HG03342 (cell line): Measurements from ENCODE around the gene MSL3.

Experiments used
- ATAC-seq: cut with Tn5 transposase; IDR thresholded peaks from one replicate; pipeline ENCODE4 v1.9.1; 2021; ENCODE audit warnings: mild to moderate bottlenecking, moderate library complexity; ENCODE audit not compliant: unreplicated experiment

MSL3 gene

DNA sequence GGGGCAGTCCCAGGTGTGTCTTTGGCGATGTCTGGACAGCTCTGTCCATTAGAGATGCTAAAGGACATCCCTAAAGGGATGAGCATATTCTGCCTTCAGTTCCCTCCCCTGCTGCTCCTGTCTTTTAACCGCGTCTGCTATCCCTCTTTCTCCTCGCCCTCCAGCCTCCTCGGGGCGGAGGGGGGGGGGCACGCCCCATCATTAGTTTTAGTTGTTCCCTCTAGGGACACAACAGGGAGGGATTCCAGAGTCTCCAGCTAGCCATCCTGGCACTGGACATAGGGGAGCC lies 1.1 kb downstream of the MSL3 start:
- no peak for ATAC-seq

DNA sequence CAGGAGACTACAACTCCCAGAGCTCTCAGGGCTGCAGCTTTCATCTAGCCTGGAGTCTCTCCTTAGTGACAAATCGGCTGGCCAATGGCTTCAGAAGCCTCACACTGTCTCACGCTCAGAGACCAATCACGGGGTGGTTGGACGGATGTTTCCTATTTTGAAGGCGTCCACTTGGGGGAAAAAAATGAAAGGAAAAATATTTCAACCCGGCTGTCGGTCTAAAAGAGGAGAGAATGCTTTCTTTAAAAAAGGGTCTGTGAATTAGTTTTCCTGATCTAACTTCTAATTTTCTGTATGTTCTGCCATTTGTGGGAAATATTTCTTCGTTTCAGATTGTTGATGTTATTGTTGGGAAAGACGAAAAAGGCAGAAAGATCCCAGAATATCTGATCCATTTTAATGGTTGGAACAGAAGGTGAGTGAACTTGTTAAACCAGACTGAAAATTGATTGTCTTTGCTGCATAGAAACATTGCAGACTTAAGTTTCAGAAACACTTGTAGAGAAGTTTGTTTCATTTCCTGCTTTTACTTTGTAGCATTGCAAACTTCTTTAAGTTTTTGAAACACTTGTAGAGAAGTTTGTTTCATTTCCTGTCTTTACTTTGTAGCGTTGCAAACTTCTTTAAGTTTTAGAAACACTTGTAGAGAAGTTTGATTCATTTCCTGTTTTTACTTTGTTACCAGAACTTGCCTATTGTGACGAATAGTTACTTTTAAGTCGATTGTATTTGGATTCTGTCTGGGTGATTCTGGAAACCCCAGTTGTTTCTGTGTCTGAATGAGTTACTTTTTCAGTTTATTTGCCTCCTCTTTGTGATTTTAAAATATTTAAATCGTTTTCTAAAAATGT lies 1.6 kb downstream of the MSL3 start:
- peak; percentile 69 for ATAC-seq

DNA sequence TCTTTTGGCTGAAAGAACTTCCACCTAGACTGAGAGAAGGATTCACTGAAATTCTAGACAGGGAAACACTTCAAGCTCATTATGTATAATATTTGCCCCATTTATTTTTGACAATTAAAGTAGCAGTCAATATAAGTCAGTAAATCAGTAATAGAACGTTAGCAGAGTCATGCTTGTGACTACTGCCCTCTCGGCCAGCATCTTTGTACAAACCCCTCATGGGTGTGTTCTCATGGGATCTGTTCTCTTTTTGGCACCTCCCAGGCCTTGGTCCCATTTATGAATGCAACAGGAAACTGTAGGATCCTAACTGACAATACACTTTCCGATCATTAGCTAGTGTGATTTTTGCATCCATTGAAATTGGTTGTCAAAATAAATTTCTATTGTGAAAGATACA lies 2.9 kb downstream of the MSL3 start:
- ATAC-seq: no peak

DNA sequence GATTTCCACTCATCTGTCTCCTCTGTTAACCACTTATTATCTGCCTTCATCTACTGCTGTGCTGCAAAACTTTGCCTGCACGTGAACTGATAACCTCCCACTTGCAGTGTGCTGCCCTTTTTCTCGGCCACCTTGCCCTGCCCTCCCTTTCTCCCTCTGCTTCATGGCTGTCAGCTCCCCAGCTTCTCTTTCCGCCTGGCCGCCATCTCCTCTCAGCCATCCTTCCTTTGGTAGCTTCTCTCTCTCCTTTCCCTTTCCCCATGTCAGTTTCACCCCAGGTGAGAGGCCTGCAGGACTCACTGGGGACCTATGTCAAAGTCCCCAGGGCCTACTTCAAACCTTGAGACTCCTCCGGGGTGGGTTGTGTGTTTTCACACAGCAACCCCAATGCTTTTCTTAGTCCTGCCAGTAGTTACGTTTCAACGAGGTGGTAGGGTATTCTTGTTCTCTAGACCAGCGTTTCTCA lies 6.6 kb downstream of the MSL3 start:
- ATAC-seq: no peak

DNA sequence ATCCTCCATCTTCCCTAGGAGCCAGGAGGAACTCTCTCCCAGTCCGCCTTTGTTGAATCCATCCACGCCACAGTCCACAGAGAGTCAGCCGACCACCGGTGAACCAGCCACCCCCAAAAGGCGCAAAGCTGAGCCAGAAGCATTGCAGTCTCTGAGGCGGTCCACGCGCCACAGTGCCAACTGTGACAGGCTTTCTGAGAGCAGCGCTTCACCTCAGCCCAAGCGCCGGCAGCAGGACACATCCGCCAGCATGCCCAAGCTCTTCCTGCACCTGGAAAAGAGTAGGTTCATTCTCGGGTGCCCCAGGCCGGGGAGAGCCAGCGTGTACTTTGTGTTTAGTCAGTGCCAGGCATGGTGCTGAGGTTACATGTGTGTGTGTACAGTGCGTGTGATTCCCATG lies 7.4 kb downstream of the MSL3 start:
- ATAC-seq: no peak

DNA sequence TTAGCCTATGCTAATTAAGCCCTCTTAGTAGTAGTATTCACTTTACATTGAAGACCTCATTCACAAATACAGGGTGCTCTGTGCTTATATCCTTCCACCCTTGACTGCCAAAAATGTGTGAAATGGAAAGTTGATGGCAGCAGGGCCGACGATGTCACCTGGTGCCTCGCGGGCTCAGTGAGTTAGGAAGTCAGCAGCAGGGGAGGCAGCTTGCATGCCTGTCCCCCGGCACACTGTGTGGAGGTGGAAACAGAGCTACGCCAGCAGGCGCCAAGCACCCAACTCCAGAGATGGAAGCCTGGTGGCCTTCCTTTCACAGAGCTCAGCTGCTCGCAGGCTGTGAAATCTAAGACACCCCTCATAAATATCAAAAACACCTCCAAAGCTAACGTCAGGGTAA lies 8.4 kb downstream of the MSL3 start:
- no peak for ATAC-seq

DNA sequence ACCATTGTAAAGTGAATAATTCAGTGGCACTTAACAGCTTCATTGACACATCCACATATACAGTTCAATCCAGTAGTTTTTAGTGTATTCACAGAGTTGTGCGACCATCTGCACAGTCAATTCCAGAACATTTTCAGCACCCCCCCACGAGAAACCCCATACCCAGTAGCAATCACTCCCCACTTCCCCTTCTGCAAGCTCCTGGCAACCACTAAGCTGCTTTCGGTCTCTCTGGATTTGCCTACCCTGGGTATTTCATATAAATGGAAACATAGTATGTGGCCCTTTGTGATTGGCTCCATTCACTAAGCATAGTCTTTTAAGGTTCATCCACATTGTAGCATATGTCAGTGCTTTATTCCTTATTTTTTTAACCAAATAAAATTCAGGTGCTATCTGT lies 10.0 kb downstream of the MSL3 start:
- ATAC-seq: peak; percentile 80

DNA sequence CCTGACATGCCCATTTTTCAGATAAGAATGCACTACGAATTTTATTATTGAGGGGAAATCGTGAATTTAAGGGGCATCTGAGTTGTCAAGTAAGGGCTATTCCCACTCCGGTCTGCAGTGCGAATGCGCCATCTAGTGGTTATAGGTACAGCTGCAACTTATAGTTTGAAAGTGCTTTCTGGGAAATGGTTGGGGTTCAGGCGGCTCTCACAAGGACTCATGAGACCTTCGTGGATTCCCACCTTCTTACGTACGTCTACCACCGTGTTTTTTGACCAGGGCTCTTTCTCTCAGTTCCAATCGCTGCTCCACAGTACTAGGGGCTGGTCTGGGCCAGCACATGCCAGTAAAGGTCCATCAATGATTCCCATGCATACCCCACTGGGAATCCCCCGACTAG lies 12.3 kb downstream of the MSL3 start:
- ATAC-seq: peak; percentile 65

DNA sequence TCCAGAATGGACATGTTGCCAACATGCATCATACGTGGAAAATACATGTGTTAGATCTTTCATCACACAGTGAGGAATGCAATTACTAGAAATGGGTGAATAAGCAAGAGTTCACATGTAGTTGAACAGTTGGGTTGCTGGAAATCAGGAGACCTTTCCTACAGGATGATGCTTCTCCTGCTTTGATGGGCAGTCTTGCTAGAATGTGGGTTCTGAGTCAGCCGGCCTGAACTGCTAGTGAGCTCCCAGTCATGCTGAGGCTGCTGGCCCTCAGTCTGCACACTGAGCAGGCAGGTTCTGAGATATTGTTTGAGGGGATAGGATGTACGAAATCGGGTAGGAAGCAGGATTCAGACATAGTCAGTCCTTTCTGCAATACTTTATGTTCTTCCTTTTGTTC lies 20.2 kb downstream of the MSL3 start:
- ATAC-seq: no peak

DNA sequence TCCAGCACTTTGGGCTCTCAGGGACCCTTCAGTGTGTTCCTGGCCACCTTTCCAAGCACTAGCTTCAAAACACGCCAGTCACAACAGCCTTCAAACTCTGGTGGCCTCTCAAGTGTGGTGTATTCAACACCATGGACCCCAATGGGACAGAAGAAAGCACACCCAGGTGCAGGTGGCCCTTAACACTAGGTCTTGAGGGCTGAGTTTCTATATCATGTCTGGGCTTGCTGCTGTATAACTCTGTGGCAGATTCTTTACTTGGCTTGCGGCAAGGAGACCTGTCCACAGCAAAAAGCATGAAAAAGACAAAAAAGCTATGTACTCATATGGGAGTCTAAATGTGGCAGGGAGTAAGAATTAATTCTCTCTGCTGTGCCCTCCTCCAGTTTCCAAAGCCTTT lies 23.1 kb downstream of the MSL3 start:
- no peak for ATAC-seq

DNA sequence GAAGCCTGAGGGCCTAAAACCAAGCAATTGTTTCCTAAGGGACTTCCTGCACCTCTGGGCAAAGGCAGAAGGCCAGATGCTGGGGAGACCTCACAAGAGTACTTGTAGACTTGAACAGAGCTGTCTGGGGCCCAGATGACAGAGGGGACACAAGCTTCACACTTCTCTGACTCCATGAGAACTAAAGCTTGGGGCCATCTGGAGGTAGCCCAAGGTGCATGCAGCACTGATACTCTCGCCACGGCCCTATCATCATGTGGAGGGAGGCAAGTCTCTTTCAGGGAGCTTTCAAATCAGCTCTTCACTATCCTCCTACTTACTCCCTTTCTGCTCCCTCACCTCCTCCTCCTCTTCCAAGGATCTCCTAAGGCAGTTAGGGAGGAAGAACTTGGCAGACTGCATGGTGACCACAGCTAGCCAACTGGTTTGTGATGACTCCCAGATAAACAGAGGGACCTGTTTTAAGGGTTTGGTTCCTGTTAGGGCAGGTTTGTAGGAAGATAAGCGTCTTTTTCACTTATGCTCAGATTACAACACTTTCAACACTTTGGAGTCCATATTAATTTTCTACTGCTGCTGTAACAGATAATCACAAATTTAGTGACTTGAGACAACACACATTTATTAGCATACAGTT lies 23.8 kb downstream of the MSL3 start:
- ATAC-seq: no peak

DNA sequence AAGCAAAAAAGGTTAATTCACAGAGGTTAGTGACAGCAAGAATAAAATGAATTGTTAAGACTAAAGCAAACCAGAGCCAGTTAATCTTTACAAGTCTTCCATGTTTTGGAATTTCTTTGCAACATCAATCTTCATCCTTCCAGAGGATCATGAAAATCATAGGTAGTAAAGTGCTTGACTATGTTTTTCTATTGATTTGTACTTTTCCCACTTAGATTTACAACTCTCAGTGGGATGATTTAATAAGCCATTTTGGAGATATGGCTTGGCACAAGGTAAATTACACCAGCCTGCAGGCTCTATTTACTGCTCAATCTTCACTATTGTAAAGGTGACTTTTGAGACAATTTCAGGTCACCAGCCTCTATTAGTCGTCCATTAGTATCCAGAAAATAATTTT lies 26.5 kb downstream of the MSL3 start:
- ATAC-seq: no peak

DNA sequence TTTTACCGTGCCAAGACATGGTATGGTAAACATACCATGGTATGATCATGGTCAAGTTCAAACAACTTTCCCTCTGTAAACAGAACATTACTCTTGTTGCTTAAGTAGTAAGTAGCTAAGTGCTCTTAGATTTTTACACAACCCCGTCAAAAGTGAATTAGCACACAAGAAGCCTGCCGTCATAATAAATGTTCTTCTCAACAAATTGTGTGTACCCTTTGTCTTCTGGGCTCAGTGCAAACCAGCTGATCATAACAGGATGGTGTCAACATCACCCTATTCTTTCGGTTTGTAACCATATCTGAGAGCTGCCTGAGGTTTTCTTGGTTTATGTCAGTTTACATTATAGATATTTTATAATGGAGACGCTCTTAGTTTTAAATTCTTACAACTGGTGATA lies 28.8 kb downstream of the MSL3 start:
- ATAC-seq: no peak

DNA sequence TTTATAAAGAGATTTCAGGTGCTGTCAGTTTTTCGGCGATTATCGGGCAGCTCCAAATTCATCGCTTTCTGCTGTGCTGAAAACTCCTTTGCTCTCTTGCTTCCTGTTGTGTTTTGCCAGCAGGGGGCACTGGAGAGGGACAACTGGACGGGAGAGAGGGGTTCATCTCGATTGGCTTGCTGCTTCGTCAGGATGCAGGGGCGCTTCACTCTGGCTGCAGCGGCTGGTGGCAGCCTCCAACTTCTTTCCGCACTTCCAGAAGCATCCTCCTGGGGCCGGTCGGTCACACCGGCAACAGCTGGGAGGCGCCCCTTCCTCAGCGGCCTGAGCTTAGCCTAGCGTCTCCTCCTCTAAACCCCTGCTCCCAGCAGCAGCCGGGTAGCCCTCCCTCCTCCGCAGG lies 29.5 kb downstream of the MSL3 start:
- peak; percentile 46 for ATAC-seq

DNA sequence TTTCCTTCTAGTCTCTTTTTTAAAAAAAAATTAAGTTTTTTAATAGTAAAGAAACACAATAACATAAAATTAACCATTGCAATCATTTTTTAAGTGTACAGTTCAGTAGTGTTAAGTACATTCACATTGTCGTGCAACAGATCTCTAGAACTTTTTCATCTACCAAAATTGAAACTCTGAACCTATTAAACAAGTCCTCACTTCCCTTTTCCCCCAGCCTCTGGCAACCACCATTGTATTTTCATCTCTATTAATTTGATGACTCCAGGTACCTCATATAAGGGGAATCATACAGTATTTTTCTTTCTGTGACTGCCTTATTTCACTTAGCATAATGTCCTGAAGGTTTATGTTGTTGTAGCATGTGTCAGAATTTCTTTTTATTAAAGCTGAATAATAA lies 31.8 kb downstream of the MSL3 start:
- ATAC-seq: peak; percentile 32

DNA sequence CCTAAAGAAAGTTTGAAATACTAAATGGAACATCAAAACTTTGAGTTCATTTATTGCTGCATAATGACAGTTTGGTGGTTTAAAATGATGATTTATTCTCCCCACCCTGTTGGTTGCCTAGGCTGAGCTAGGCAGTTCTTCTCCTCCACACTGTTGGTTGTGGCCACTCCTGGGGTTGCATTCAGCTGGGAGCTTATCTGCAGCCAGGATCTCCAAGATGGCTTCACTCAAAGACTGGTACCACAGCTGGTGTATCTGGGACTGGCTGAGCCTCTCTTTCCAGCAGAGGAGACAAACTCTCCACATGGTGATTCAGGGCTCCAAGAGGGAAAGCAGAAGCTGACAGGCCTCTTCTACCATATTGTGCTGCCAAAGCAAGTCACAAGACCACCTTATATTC lies 33.1 kb downstream of the MSL3 start:
- no peak for ATAC-seq

DNA sequence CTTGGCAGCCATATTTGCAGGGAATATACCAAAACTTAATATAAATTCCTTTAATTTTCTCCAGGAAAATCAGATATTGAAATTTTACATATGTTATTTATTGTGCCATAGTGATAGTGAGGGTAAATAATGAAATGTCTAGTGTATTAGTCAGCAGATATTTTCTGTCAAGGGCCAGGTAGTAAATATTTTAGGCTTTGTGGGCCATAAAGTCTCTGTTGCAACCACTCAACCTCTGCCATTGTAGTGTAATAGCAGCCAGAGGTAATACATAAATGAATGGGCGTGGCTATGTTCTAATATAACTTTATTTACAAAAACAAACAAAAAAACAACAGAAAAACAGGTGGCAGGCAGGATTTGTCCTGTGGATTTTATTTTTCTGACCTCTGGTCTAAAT lies 33.5 kb downstream of the MSL3 start:
- ATAC-seq: no peak

DNA sequence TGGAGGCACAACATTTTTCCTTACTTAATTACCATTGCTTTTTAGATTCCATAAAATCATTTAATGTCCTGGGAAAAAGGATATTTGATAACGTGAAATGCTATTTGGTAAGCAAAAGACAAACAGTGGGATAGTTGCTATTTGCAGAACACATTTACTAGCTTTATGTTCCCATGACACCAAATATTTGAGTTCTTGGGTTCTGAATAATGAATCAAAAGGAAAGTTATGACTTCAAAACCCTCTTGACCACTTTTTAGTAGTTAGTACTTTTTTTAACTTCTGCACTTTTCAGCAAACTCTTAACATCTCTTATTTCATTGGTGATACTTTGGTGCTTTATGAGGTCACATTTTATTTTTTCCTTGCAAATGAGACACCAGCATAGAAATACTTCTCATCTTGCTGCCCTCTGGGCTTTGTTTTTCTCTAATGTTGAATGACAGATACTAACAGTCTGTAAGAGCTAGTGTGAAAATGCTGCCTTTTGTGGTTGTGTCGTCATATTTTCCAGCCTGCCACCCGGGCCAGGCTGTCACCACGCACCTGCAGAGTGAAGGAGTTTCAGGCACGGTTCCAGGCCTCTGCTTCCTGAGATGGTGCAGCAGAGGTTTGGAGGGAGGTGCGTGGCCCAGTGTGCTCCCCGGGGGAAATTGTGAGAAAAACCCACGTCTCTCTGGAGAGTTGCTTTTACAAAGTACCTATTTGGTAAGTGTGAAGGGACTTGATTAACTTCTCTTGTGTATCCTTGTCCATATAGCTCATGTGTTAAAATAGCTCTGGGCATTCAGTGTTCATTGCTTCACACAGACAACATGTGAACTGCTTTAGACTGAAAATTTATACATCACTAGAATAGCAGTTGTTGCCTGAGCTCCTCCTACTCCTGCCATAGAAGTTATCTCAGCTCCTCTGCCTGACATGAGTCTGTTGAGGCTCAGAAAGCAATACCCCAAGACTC lies 34.7 kb downstream of the MSL3 start:
- peak; percentile 86 for ATAC-seq

DNA sequence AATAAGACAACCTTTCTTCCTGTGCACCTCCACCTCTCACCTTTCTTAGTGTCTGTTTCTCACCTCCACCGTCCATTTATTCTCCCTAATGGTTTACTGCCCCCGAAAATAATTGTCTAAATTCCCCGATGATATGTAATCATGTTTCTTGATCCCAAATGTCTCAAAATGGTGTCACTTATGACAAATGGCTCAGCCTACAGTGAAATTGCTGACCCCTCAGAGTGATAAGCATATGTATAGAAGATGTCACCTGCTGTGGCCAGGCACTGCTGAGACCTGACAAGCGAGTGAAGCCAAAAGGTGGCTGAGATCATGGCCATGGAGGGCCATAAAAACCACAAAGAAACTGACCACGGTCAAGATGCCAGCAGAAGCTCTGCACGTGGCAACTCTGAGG lies 35.7 kb downstream of the MSL3 start:
- no peak for ATAC-seq

DNA sequence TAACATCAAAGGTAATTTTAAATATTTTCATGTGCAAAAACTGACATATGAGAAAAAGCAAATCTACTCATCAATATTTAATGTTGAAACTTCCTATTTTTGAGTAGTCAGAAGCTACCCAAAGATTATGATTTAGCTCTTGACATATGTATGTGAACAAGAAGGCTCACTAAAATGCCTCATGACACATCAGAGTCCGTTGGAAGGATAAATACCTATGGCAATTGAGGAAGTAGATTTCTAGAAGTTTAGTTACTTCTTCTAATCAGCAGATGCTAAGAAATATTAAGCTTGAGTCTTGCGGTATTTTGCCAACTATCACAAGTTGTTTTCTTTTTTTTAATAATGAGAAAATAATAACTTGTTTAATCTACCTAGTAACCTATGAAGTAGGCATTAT lies 55.3 kb downstream of the MSL3 start:
- no peak for ATAC-seq
